HEK293 (cell line): ENCODE data around the gene STUM.

ENCODE experiments used
- ZBTB21 ChIP-seq: fragments of 450-650 bp; formaldehyde crosslinking; IDR thresholded peaks from 2 replicates; pipeline ENCODE4 v1.5.1; 2017; ENCODE audit warnings: missing biosample characterization, missing genetic modification characterization
- ZNF133 ChIP-seq: fragments of 450-650 bp; formaldehyde crosslinking; IDR thresholded peaks from 2 replicates; pipeline ENCODE4 v1.5.1; 2016; ENCODE audit warnings: missing biosample characterization, missing genetic modification characterization
- ZNF24 ChIP-seq: fragments of 450-650 bp; formaldehyde crosslinking; IDR thresholded peaks from 2 replicates; pipeline ENCODE4 v1.5.1; 2016; ENCODE audit warnings: missing biosample characterization, missing genetic modification characterization
- ZNF292 ChIP-seq: fragments of 450-650 bp; formaldehyde crosslinking; IDR thresholded peaks from 2 replicates; pipeline ENCODE4 v1.5.1; 2016; ENCODE audit warnings: low read depth, missing biosample characterization, missing genetic modification characterization, borderline replicate concordance
- ZNF670 ChIP-seq: fragments of 450-650 bp; formaldehyde crosslinking; IDR thresholded peaks from 2 replicates; pipeline ENCODE4 v1.5.1; 2016; ENCODE audit warnings: missing biosample characterization, missing genetic modification characterization, low read depth
- ZNF777 ChIP-seq: fragments of 450-650 bp; formaldehyde crosslinking; IDR thresholded peaks from 2 replicates; pipeline ENCODE4 v1.5.1; 2017; ENCODE audit warnings: missing biosample characterization, missing genetic modification characterization, borderline replicate concordance
- ZNF792 ChIP-seq: fragments of 450-650 bp; formaldehyde crosslinking; IDR thresholded peaks from 2 replicates; pipeline ENCODE4 v1.5.1; 2016; ENCODE audit warnings: missing biosample characterization, missing genetic modification characterization
- TF ChIP-seq, protein P1 (sequence below): fragments of 450-650 bp; formaldehyde crosslinking; IDR thresholded peaks from 2 replicates; pipeline ENCODE4 v1.5.1; 2016; ENCODE audit warnings: missing biosample characterization, missing genetic modification characterization
- TF ChIP-seq, protein P2 (sequence below): sonication (generic); formaldehyde crosslinking; IDR thresholded peaks from 2 replicates; pipeline ENCODE4 v1.8.1; 2022; ENCODE audit warnings: mild to moderate bottlenecking, moderate library complexity, missing genetic modification reagents
- TF ChIP-seq, protein P3 (sequence below): fragments of 450-650 bp; formaldehyde crosslinking; IDR thresholded peaks from 2 replicates; pipeline ENCODE4 v1.5.1; 2016; ENCODE audit warnings: missing biosample characterization, missing genetic modification characterization
- TF ChIP-seq, protein P4 (sequence below): fragments of 450-650 bp; formaldehyde crosslinking; IDR thresholded peaks from 2 replicates; pipeline ENCODE4 v1.5.1; 2016; ENCODE audit warnings: missing biosample characterization, missing genetic modification characterization, low read depth

DNA sequence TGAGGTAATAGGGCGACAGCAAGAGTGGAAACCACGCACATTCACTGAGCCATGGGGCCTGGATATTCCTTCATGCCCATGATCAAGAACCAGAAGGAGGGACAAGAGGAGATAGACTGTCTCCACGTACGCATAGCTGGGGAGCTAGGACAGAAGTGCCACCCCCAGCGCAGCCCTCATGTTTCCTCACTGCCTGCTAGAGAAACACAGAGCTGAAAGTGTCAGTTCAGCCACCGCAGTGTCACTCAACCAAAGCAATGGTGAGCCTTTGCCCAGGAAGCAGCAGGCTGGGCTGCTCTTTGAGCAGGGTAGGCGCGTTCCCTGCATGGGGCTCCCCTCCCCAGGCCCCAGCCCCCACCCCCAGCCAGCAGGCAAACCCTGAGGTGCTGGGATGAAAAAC is 68.5 kb downstream of the STUM start:
- TF ChIP-seq, protein P1, sequence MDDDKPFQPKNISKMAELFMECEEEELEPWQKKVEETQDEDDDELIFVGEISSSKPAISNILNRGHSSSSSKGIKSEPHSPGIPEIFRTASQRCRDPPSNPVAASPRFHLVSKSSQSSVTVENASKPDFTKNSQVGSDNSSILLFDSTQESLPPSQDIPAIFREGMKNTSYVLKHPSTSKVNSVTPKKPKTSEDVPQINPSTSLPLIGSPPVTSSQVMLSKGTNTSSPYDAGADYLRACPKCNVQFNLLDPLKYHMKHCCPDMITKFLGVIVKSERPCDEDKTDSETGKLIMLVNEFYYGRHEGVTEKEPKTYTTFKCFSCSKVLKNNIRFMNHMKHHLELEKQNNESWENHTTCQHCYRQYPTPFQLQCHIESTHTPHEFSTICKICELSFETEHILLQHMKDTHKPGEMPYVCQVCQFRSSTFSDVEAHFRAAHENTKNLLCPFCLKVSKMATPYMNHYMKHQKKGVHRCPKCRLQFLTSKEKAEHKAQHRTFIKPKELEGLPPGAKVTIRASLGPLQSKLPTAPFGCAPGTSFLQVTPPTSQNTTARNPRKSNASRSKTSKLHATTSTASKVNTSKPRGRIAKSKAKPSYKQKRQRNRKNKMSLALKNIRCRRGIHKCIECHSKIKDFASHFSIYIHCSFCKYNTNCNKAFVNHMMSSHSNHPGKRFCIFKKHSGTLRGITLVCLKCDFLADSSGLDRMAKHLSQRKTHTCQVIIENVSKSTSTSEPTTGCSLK (tag by site-specific recombination): no peak
- TF ChIP-seq, protein P2, sequence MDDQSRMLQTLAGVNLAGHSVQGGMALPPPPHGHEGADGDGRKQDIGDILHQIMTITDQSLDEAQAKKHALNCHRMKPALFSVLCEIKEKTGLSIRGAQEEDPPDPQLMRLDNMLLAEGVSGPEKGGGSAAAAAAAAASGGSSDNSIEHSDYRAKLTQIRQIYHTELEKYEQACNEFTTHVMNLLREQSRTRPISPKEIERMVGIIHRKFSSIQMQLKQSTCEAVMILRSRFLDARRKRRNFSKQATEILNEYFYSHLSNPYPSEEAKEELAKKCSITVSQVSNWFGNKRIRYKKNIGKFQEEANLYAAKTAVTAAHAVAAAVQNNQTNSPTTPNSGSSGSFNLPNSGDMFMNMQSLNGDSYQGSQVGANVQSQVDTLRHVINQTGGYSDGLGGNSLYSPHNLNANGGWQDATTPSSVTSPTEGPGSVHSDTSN (CRISPR knock-in tag): no peak
- TF ChIP-seq, protein P3, sequence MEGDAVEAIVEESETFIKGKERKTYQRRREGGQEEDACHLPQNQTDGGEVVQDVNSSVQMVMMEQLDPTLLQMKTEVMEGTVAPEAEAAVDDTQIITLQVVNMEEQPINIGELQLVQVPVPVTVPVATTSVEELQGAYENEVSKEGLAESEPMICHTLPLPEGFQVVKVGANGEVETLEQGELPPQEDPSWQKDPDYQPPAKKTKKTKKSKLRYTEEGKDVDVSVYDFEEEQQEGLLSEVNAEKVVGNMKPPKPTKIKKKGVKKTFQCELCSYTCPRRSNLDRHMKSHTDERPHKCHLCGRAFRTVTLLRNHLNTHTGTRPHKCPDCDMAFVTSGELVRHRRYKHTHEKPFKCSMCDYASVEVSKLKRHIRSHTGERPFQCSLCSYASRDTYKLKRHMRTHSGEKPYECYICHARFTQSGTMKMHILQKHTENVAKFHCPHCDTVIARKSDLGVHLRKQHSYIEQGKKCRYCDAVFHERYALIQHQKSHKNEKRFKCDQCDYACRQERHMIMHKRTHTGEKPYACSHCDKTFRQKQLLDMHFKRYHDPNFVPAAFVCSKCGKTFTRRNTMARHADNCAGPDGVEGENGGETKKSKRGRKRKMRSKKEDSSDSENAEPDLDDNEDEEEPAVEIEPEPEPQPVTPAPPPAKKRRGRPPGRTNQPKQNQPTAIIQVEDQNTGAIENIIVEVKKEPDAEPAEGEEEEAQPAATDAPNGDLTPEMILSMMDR: no peak
- no peak for TF ChIP-seq ZBTB21 (tag by site-specific recombination)
- no peak for TF ChIP-seq ZNF292 (tag by site-specific recombination)
- TF ChIP-seq ZNF670 (tag by site-specific recombination): no peak
- TF ChIP-seq ZNF24: no peak
- TF ChIP-seq ZNF777 (tag by site-specific recombination): no peak
- TF ChIP-seq ZNF133 (tag by site-specific recombination): no peak
- no peak for TF ChIP-seq ZNF792 (tag by site-specific recombination)
- TF ChIP-seq, protein P4, sequence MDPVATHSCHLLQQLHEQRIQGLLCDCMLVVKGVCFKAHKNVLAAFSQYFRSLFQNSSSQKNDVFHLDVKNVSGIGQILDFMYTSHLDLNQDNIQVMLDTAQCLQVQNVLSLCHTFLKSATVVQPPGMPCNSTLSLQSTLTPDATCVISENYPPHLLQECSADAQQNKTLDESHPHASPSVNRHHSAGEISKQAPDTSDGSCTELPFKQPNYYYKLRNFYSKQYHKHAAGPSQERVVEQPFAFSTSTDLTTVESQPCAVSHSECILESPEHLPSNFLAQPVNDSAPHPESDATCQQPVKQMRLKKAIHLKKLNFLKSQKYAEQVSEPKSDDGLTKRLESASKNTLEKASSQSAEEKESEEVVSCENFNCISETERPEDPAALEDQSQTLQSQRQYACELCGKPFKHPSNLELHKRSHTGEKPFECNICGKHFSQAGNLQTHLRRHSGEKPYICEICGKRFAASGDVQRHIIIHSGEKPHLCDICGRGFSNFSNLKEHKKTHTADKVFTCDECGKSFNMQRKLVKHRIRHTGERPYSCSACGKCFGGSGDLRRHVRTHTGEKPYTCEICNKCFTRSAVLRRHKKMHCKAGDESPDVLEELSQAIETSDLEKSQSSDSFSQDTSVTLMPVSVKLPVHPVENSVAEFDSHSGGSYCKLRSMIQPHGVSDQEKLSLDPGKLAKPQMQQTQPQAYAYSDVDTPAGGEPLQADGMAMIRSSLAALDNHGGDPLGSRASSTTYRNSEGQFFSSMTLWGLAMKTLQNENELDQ: no peak
